ENCODE measurements around the gene GLOD5. TPM values are rescaled to one million over a fixed set of nuclear protein-coding genes. Genes with fewer than 3 reads are reported as not detected.
"Not testable (repeated sequence)": the region's sequence is repeated elsewhere in the genome, so short reads cannot be mapped to it uniquely, and the experiment has no call there.

GLOD5 gene
- total RNA-seq, 1 experiment from 2014 or later = not detected

DNA sequence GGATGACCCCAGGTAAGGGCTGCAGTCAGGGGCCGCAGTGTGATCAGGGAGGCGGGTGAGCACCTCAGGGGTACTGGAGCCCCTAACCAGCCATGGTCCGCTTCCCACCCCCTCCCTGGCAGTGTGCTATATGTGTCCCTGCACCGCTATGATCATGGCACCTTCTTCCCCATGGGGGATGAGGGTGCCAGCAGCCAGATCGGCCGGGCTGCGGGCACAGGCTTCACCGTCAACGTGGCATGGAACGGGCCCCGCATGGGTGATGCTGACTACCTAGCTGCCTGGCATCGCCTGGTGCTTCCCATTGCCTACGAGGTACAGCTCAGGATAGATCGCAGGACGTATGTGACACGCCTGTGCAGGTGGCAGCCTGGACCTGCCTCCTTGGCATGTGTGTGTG is 56.6 kb downstream of the GLOD5 start:
- ATAC-seq = no peak
- intact Hi-C loops (cut with micrococcal nuclease; ENCODE audit: unreplicated experiment) = no loop called here
- ChIA-PET CTCF (no interaction called here), POLR2A (no interaction called here)
- DNase-seq (ENCODE audit: low read depth, low spot score) = no peak
- H3K9me3 ChIP-seq (ENCODE audit: control insufficient read depth, insufficient read depth, low read depth, low read length) = no peaks in the 10 kb centered on the region
- no peaks in the 10 kb centered on the region for H3K4me1 ChIP-seq (ENCODE audit: control insufficient read depth, insufficient read depth, low read length)
- no TSS peak for BruUV-seq (replicated peaks)
- no peaks in the 10 kb centered on the region; the same call in 1 of the 2 replicates for H3K36me3 ChIP-seq (ENCODE audit: control insufficient read depth, insufficient read depth, low read length)
- no peak overlapping the region for H3K27ac ChIP-seq (ENCODE audit: low read length)
- in situ Hi-C loops (cut with HindIII; ENCODE audit: low pct_unique_long_range_greater_than_20kb, low sequenced_read_pairs) = no loop called here
- TF ChIP-seq POLR2AphosphoS5 (IDR thresholded peaks at IDR 0.05; ENCODE audit: low read depth, low read length) (no peak), CTCF (IDR thresholded peaks at IDR 0.05) (no peak), REST (IDR thresholded peaks at IDR 0.05; ENCODE audit: insufficient read depth in 1 of 2, low read depth in 2 of 2, low read length in 1 of 2) (no peak), TCF7L2 (IDR thresholded peaks at IDR 0.05; ENCODE audit: low read depth, low read length) (no peak)
- no peak overlapping the region for H3K4me3 ChIP-seq (ENCODE audit: low read depth in 2 of 2, low read length in 2 of 2)
- no peaks in the 10 kb centered on the region for H3K27me3 ChIP-seq (ENCODE audit: control insufficient read depth, insufficient read depth, low read length)

- DNase-seq (ENCODE audit: low read depth, low spot score) (no peak), ATAC-seq (no peak)
- ChIA-PET POLR2A (no interaction called here), CTCF (no interaction called here)
- Histone ChIP-seq H3K36me3 (ENCODE audit: control insufficient read depth, insufficient read depth, low read length) (no peaks in the 10 kb centered on the region; the same call in 1 of the 2 replicates), H3K27ac (ENCODE audit: low read length) (no peak overlapping the region), H3K9me3 (ENCODE audit: control insufficient read depth, insufficient read depth, low read depth, low read length) (no peaks in the 10 kb centered on the region), H3K4me3 (ENCODE audit: low read depth in 2 of 2, low read length in 2 of 2) (no peak overlapping the region), H3K4me1 (ENCODE audit: control insufficient read depth, insufficient read depth, low read length) (no peaks in the 10 kb centered on the region), H3K27me3 (ENCODE audit: control insufficient read depth, insufficient read depth, low read length) (no peaks in the 10 kb centered on the region)
- intact Hi-C loops (cut with micrococcal nuclease; ENCODE audit: unreplicated experiment) (no loop called here), in situ Hi-C loops (cut with HindIII; ENCODE audit: low pct_unique_long_range_greater_than_20kb, low sequenced_read_pairs) (no loop called here)
- BruUV-seq (replicated peaks) = no TSS peak
- TF ChIP-seq POLR2AphosphoS5 (IDR thresholded peaks at IDR 0.05; ENCODE audit: low read depth, low read length) (no peak), TCF7L2 (IDR thresholded peaks at IDR 0.05; ENCODE audit: low read depth, low read length) (no peak), SIN3A (IDR thresholded peaks at IDR 0.05; ENCODE audit: borderline replicate concordance, insufficient read depth, low read depth, low read length) (no peak), REST (IDR thresholded peaks at IDR 0.05; ENCODE audit: insufficient read depth in 1 of 2, low read depth in 2 of 2, low read length in 1 of 2) (no peak), CTCF (IDR thresholded peaks at IDR 0.05) (no peak)
These were observed 57.3 kb downstream of the GLOD5 start for GRCh38 chrX:48818866-48819265.

- H3K27ac ChIP-seq (ENCODE audit: low read length); H3K36me3 ChIP-seq (ENCODE audit: control insufficient read depth, insufficient read depth, low read length); H3K4me3 ChIP-seq (ENCODE audit: low read depth in 2 of 2, low read length in 2 of 2); intact Hi-C loops (cut with micrococcal nuclease; ENCODE audit: unreplicated experiment); H3K9me3 ChIP-seq (ENCODE audit: control insufficient read depth, insufficient read depth, low read depth, low read length); H3K27me3 ChIP-seq (ENCODE audit: control insufficient read depth, insufficient read depth, low read length); POLR2A ChIA-PET; H3K4me1 ChIP-seq (ENCODE audit: control insufficient read depth, insufficient read depth, low read length); DNase-seq (ENCODE audit: low read depth, low spot score); in situ Hi-C loops (cut with HindIII; ENCODE audit: low pct_unique_long_range_greater_than_20kb, low sequenced_read_pairs); BruUV-seq (replicated peaks); CTCF ChIA-PET; ATAC-seq: not testable (repeated sequence)
These were observed 57.8 kb downstream of the GLOD5 start for GRCh38 chrX:48819394-48819793.

Measured in Panc1 (cell line).